T-cell (primary cell): ENCODE data around the gene ZNF581. TPM values are rescaled to one million over a fixed set of nuclear protein-coding genes. Genes with fewer than 3 reads are reported as not detected.
A peak's percentile ranks its signal among the peaks of the same experiment; 100 is the strongest.

Source experiments
- ATAC-seq, 4 experiments: fragments of 200-7000 bp in 3 of 4; fragments of 150-1000 bp in 1 of 4; cut with Tn5 transposase; replicated peaks in 1 of 4; 1 replicate in 3 of 4; 2 replicates in 1 of 4; pipeline ENCODE4 v1.10.0; 2021; ENCODE audit warnings: moderate library complexity in 3 of 4, mild to moderate bottlenecking in 2 of 4, moderate number of reproducible peaks in 1 of 4
- CTCF ChIA-PET, 2 donors: fragments of 300-600 bp; sonication (Branson Sonifier 250); formaldehyde crosslinking; loops; one replicate each; lab custom pipeline; 2022; ENCODE audit warnings: antibody characterized with exemption in 2 of 2; lab: Charles Lee
- POLR2A ChIA-PET, 2 donors: fragments of 300-600 bp; sonication (Branson Sonifier 250); formaldehyde crosslinking; loops; one replicate each; lab custom pipeline; 2022; ENCODE audit warnings: antibody characterized with exemption in 2 of 2; lab: Charles Lee
- DNase-seq, 35 experiments: peaks; one replicate each; pipeline versions ENCODE4 v3.0.0 to v3.0.0-alpha.2; 2013 to 2023
- H3K27ac ChIP-seq: one replicate; pipeline ENCODE4 v1.5.1; 2013; ENCODE audit warnings: low read length
- H3K27me3 ChIP-seq, 2 experiments: replicated peaks in 1 of 2; 1 replicate in 1 of 2; 2 replicates in 1 of 2; pipeline versions ENCODE4 v1.6.1 to v1.7.0; 2013; ENCODE audit warnings: low read length in 1 of 2, mixed read lengths in 1 of 2; ENCODE audit not compliant: control insufficient read depth in 2 of 2, insufficient read depth in 2 of 2; ENCODE audit errors: extremely low read depth in 1 of 2
- H3K36me3 ChIP-seq, 2 donors: 1 replicate in 1 of 2; 2 replicates in 1 of 2; pipeline versions ENCODE4 v1.6.1 to v1.7.0; 2013; ENCODE audit warnings: low read length in 1 of 2; ENCODE audit not compliant: control insufficient read depth in 2 of 2, insufficient read depth in 1 of 2; ENCODE audit errors: extremely low read depth in 1 of 2
- H3K4me1 ChIP-seq, 2 experiments: 1 replicate in 1 of 2; 2 replicates in 1 of 2; pipeline versions ENCODE4 v1.6.1 to v1.7.0; 2013; ENCODE audit warnings: low read length in 2 of 2, mixed read lengths in 1 of 2; ENCODE audit not compliant: insufficient read depth in 2 of 2, control insufficient read depth in 1 of 2; ENCODE audit errors: extremely low read depth in 1 of 2
- H3K4me3 ChIP-seq, 2 donors: 1 replicate in 1 of 2; 2 replicates in 1 of 2; pipeline versions ENCODE4 v1.5.1 to v1.7.0; 2013; ENCODE audit warnings: mild to moderate bottlenecking in 2 of 2, low read length in 1 of 2, moderate library complexity in 1 of 2; ENCODE audit not compliant: control insufficient read depth in 1 of 2; ENCODE audit errors: extremely low read depth in 1 of 2
- H3K9me3 ChIP-seq: 2 replicates; pipeline ENCODE4 v1.7.0; 2013
- H3K27ac Mint-ChIP-seq, 2 donors: one replicate each; pipeline ENCODE4 v1.8.0; 2020 to 2021; ENCODE audit warnings: mild to moderate bottlenecking in 2 of 2, mixed read lengths in 2 of 2
- H3K27me3 Mint-ChIP-seq, 2 donors: one replicate each; pipeline ENCODE4 v1.8.0; 2021 to 2022; ENCODE audit warnings: mixed read lengths in 2 of 2
- H3K36me3 Mint-ChIP-seq: one replicate; pipeline ENCODE4 v1.8.0; 2021; ENCODE audit warnings: mixed read lengths
- H3K4me1 Mint-ChIP-seq, 3 donors: one replicate each; pipeline ENCODE4 v1.8.0; 2020 to 2022; ENCODE audit warnings: mixed read lengths in 3 of 3, mild to moderate bottlenecking in 1 of 3
- H3K4me3 Mint-ChIP-seq, 3 donors: one replicate each; pipeline ENCODE4 v1.8.0; 2020 to 2022; ENCODE audit warnings: mild to moderate bottlenecking in 3 of 3, mixed read lengths in 3 of 3, moderate library complexity in 3 of 3
- H3K9me3 Mint-ChIP-seq, 3 donors: one replicate each; pipeline ENCODE4 v1.8.0; 2020 to 2022; ENCODE audit warnings: mixed read lengths in 3 of 3
- WGBS: methylation state at CpG from one replicate; pipeline ENCODE4 v1.1.5; 2013; ENCODE audit warnings: missing lambda C conversion rate; ENCODE audit not compliant: insufficient coverage; 5-methylcytosine and 5-hydroxymethylcytosine counted together
- total RNA-seq, 35 experiments: library from RNA in 6 of 35; stranded (reverse) in 6 of 35; fragments of 120-200 nt in 1 of 35; gene quantifications; one replicate each; pipeline versions ENCODE4 v1.2.1 to v1.2.4 and lab custom pipeline; 2013 to 2026

The ZNF581 gene
- total RNA-seq, 5 donors from 2014 or later (not counting 1 experiment from before 2014, with no cell fraction given), result 26.4 to 38.7 (median 31.9) TPM

DNA sequence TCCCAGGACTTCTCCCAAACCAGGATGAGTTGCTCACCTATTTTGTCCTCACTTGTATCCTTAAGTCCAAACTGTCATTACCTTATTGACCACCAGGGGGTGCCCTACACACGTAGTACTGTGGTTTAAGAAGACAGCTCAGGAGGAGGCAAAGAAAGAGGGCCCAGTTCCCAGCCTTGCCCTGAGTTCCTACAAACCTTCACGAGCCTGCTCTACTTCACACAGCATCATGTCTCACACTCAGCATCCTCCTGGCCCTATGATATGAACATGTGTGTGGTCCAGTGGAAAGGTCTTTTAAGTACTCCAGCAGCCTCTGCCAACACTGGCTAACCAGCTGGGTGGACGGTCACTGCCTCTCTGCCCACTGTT lies 11.0 kb upstream of the ZNF581 start:
- Mint-ChIP-seq H3K4me1 (peaks cover 44 to 49% (median 45%) of the 10 kb centered on the region in 3 donors), H3K9me3 (no peaks in the 10 kb centered on the region), H3K4me3 (peak overlapping the region in 1 of 3 donors; percentile 2), H3K36me3 (peaks cover 7% of the 10 kb centered on the region), H3K27me3 (no peaks in the 10 kb centered on the region), H3K27ac (peak overlapping the region; percentile 57 to 66)
- CTCF ChIA-PET, result interaction anchor here (0.5 to 3.5 kb wide), 19 partner anchors 8 to 716 kb away, joined by 3 to 21 read pairs (median 7); partner anchors contain the start of genes FIZ1 (in 1 of the 2), PPP6R1 (in 1 of the 2), ZNF581 (in 1 of the 2) and ZNF784 (in 1 of the 2)
- no peaks in the 10 kb centered on the region for H3K36me3 ChIP-seq
- H3K4me3 ChIP-seq, result no peak overlapping the region
- DNase-seq (peak; percentile 61 to 97 (median 83)), ATAC-seq (peak; percentile 42 to 55 (median 47))
- POLR2A ChIA-PET, result interaction anchor here in 1 of 2 donors (0.5 kb wide), 1 partner anchor 22 kb away, joined by 3 read pairs; the partner anchor contains the start of gene U2AF2
- peaks cover 17 to 44% of the 10 kb centered on the region in 2 experiments for H3K4me1 ChIP-seq
- H3K9me3 ChIP-seq, result no peaks in the 10 kb centered on the region
- WGBS, result no CpG with 5 or more reads among the region's 3 CpGs
- H3K27ac ChIP-seq, result no peak overlapping the region
- H3K27me3 ChIP-seq, result peaks cover 0 to 3% of the 10 kb centered on the region in 2 experiments

DNA sequence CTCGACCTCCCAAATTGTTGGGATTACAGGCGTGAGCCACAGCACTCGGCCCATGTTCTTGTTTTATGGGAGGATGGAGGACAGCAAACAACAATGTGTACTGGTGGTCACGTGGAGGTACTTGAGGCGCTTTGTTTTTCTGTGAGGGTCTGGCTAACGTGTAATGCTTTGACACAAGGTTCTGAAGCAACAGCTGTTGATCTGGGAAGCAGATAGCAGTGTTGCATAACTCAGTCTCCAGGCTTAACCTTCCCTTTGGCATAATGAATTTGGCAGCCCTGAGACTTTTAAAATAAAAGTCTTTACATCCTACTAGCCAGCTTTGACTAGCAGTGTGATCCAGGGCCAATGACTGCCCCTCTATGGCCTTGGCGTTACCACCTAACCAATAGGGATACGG lies 9.6 kb upstream of the ZNF581 start:
- peak overlapping the region; percentile 65 to 100 (median 98) for H3K4me3 Mint-ChIP-seq
- Histone ChIP-seq H3K4me3 (no peak overlapping the region), H3K27ac (peak overlapping the region; percentile 99), H3K9me3 (no peaks in the 10 kb centered on the region), H3K4me1 (peaks cover 18 to 50% of the 10 kb centered on the region in 2 experiments), H3K27me3 (peaks cover 0 to 3% of the 10 kb centered on the region in 2 experiments), H3K36me3 (peaks cover 0 to 2% of the 10 kb centered on the region in 2 donors)
- ChIA-PET POLR2A (interaction anchor here in 1 of 2 donors (0.5 to 0.6 kb wide), 2 partner anchors 11 to 295 kb away, joined by 3 read pairs; no protein-coding TSS in a partner anchor), CTCF (interaction anchor here (0.7 to 3.5 kb wide), 9 partner anchors 10 to 130 kb away, joined by 3 to 21 read pairs (median 10); partner anchors contain the start of genes FIZ1 (in 1 of the 2) and ZNF784 (in 1 of the 2))
- H3K4me1 Mint-ChIP-seq, result peaks cover 50 to 53% (median 53%) of the 10 kb centered on the region in 3 donors
- no peaks in the 10 kb centered on the region for H3K27me3 Mint-ChIP-seq
- no peak for ATAC-seq
- no peak for DNase-seq
- H3K9me3 Mint-ChIP-seq, result no peaks in the 10 kb centered on the region
- peaks cover 14% of the 10 kb centered on the region for H3K36me3 Mint-ChIP-seq
- H3K27ac Mint-ChIP-seq, result peak overlapping the region in 1 of 2 donors; percentile 75
- WGBS, result 100% methylated on average over 1 of the region's 8 CpGs

DNA sequence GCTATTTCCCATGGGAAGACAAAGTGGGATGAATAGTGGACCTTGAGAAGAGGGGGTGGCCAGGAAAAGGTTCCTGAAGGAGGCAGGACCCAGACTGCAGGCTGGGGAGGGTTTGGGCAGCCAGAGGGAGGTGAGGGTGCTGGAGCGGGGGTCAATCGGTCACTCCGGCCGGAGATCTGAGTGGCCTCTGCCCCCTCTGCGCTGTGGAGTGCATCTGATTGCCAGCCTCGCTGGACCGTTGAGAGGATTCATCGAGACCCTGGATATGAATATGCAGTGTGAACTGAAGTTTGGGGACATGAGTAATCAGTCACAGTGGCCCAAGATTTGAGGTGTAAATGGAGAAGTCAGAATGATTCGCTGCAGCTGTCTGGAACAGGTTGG lies 8.1 kb upstream of the ZNF581 start:
- CTCF ChIA-PET, result no interaction called here
- no peak for ATAC-seq
- peaks cover 18 to 65% of the 10 kb centered on the region in 2 experiments for H3K4me1 ChIP-seq

GRCh38 chr19:55635856-55636440 lies 7.5 kb upstream of the ZNF581 start:
- Histone ChIP-seq H3K36me3 (peaks cover 0 to 2% of the 10 kb centered on the region in 2 donors), H3K9me3 (no peaks in the 10 kb centered on the region), H3K27me3 (no peaks in the 10 kb centered on the region), H3K4me3 (peak overlapping the region; percentile 85 to 98), H3K27ac (peak overlapping the region; percentile 99), H3K4me1 (peaks cover 18 to 69% of the 10 kb centered on the region in 2 experiments)
- no peak for ATAC-seq
- Mint-ChIP-seq H3K27me3 (no peaks in the 10 kb centered on the region), H3K27ac (peak overlapping the region; percentile 100), H3K36me3 (peaks cover 17% of the 10 kb centered on the region), H3K4me1 (peaks cover 63 to 68% (median 67%) of the 10 kb centered on the region in 3 donors), H3K4me3 (peak overlapping the region; percentile 98 to 100 (median 99)), H3K9me3 (no peaks in the 10 kb centered on the region)
- no peak for DNase-seq
- ChIA-PET CTCF (interaction anchor here in 1 of 2 donors (1.8 kb wide), 1 partner anchor 19 kb away, joined by 4 read pairs; no protein-coding TSS in a partner anchor), POLR2A (interaction anchor here (0.8 to 1.3 kb wide), 2 partner anchors 11 to 174 kb away, joined by 3 to 4 read pairs; partner anchors contain the start of gene ISOC2 (in 1 of the 2))
- WGBS, result 61% methylated on average over 7 of the region's 7 CpGs

More for the DNA sequence above, 8.1 kb upstream of the ZNF581 start:
- Mint-ChIP-seq H3K4me3 (peak overlapping the region; percentile 98 to 100 (median 99)), H3K27me3 (no peaks in the 10 kb centered on the region), H3K27ac (peak overlapping the region; percentile 100), H3K9me3 (no peaks in the 10 kb centered on the region), H3K4me1 (peaks cover 60 to 65% (median 64%) of the 10 kb centered on the region in 3 donors), H3K36me3 (peaks cover 17% of the 10 kb centered on the region)
- POLR2A ChIA-PET, result interaction anchor here (0.8 kb wide), 2 partner anchors 174 to 517 kb away, joined by 3 to 5 read pairs; partner anchors contain the start of gene ISOC2 (in 1 of the 2)
- 23% methylated on average over 9 of the region's 9 CpGs for WGBS
- H3K27me3 ChIP-seq, result no peaks in the 10 kb centered on the region
- DNase-seq, result peak in 2 of 35 experiments; percentile 37 to 44
- peak overlapping the region; percentile 85 to 98 for H3K4me3 ChIP-seq
- no peaks in the 10 kb centered on the region for H3K9me3 ChIP-seq
- peak overlapping the region; percentile 99 for H3K27ac ChIP-seq
- H3K36me3 ChIP-seq, result peaks cover 0 to 2% of the 10 kb centered on the region in 2 donors

DNA sequence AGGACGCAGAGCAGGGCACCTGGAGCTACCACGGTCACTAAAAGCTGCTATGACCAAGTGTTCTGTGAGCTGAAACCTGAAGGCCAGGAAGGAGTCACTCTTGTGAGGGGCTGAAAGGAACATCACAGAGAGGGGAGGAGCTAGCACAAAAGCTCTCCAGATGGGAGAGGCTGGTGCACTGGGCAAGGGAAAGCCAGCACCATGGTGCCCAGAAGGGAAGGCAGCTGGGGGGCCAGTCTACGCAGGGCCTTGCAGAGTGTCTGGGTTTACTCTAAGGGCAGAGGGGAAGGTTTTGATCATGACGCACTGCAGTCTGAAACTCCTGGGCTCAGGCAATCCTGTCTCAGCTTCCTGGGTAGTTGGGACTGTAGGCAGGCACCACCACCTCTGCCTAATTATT lies 6.7 kb upstream of the ZNF581 start:
- H3K36me3 Mint-ChIP-seq, result peaks cover 17% of the 10 kb centered on the region
- CTCF ChIA-PET, result interaction anchor here in 1 of 2 donors (1.0 to 1.8 kb wide), 4 partner anchors 10 to 18 kb away, joined by 3 to 5 read pairs (median 4); no protein-coding TSS in a partner anchor
- POLR2A ChIA-PET, result interaction anchor here in 1 of 2 donors (1.3 kb wide), 1 partner anchor 10 kb away, joined by 4 read pairs; no protein-coding TSS in a partner anchor
- H3K4me3 Mint-ChIP-seq, result peak overlapping the region; percentile 98 to 100 (median 99)
- peak overlapping the region; percentile 99 for H3K27ac ChIP-seq
- DNase-seq (no peak), ATAC-seq (no peak)
- H3K27me3 Mint-ChIP-seq, result no peaks in the 10 kb centered on the region
- H3K27me3 ChIP-seq, result no peaks in the 10 kb centered on the region
- H3K27ac Mint-ChIP-seq, result peak overlapping the region; percentile 100
- H3K9me3 Mint-ChIP-seq, result no peaks in the 10 kb centered on the region
- H3K4me1 ChIP-seq, result peaks cover 16 to 71% of the 10 kb centered on the region in 2 experiments
- H3K36me3 ChIP-seq, result peaks cover 0 to 2% of the 10 kb centered on the region in 2 donors
- no peak overlapping the region for H3K4me3 ChIP-seq
- H3K4me1 Mint-ChIP-seq, result peaks cover 65 to 69% (median 68%) of the 10 kb centered on the region in 3 donors
- no peaks in the 10 kb centered on the region for H3K9me3 ChIP-seq
- WGBS, result 100% methylated on average over 2 of the region's 4 CpGs

DNA sequence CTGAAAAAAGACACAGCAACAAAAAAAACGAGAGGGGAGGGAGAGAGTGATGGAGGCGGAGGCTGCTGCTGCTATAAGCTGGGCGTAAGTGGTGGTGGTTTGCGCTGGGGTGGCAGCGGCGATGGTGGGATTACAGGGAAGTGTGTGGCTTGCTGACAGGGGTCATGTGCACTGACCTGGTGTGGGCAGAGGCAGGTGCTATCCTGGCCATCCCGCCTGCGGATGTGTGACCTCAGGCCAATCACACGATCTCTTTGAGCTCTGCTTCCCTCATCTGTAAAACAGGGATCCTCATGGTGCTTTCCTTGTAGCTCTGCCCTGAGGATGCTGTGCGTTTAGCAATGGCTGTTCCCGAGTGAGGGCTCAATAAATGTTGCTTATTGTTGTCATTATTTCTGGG lies 5.9 kb upstream of the ZNF581 start:
- H3K27me3 ChIP-seq, result no peaks in the 10 kb centered on the region
- H3K9me3 Mint-ChIP-seq, result no peaks in the 10 kb centered on the region
- no peak overlapping the region for H3K27ac ChIP-seq
- peaks cover 20 to 72% of the 10 kb centered on the region in 2 experiments for H3K4me1 ChIP-seq
- H3K27me3 Mint-ChIP-seq, result peaks cover 0 to 2% of the 10 kb centered on the region in 2 donors
- CTCF ChIA-PET, result interaction anchor here (0.6 to 1.8 kb wide), 7 partner anchors 10 to 502 kb away, joined by 3 to 12 read pairs (median 4); partner anchors contain the start of gene ZNF784 (in 1 of the 2)
- peak overlapping the region; percentile 64 to 79 for H3K27ac Mint-ChIP-seq
- H3K4me3 Mint-ChIP-seq, result peak overlapping the region; percentile 35 to 98 (median 47)
- H3K36me3 ChIP-seq, result peaks cover 0 to 2% of the 10 kb centered on the region in 2 donors
- H3K36me3 Mint-ChIP-seq, result peaks cover 17% of the 10 kb centered on the region
- WGBS, result 79% methylated on average over 10 of the region's 11 CpGs
- POLR2A ChIA-PET, result no interaction called here
- no peak for ATAC-seq
- no peaks in the 10 kb centered on the region for H3K9me3 ChIP-seq
- H3K4me3 ChIP-seq, result no peak overlapping the region
- no peak for DNase-seq
- H3K4me1 Mint-ChIP-seq, result peaks cover 63 to 67% (median 67%) of the 10 kb centered on the region in 3 donors
